ENCODE results near the gene ALDH1A3.

Gene ALDH1A3

GRCh38 chr15:100958326-100959065 lies 78.9 kb downstream of the ALDH1A3 start:
- no peak for DNase-seq

- DNase-seq = no peak
These were observed 79.7 kb downstream of the ALDH1A3 start for GRCh38 chr15:100959066-100960050.
